HG03457 (cell line): ENCODE measurements around the gene IGFL1.
"Not testable (repeated sequence)": the region's sequence is repeated elsewhere in the genome, so short reads cannot be mapped to it uniquely, and the experiment has no call there.

ENCODE experiments used
- ATAC-seq: cut with Tn5 transposase; IDR thresholded peaks from one replicate; pipeline ENCODE4 v1.9.1; 2021; ENCODE audit warnings: moderate number of reproducible peaks; ENCODE audit not compliant: unreplicated experiment

Gene IGFL1

GRCh38 chr19:46264801-46265200 lies 35.3 kb downstream of the IGFL1 start:
- ATAC-seq = not testable (repeated sequence)

GRCh38 chr19:46265217-46265828 lies 35.8 kb downstream of the IGFL1 start:
- no peak for ATAC-seq

- no peak for ATAC-seq
These were observed 39.6 kb downstream of the IGFL1 start for GRCh38 chr19:46269101-46269500.

GRCh38 chr19:46270521-46271256 lies 41.1 kb downstream of the IGFL1 start:
- no peak for ATAC-seq

- ATAC-seq = no peak
These were observed 42.1 kb downstream of the IGFL1 start for GRCh38 chr19:46271481-46272197.

GRCh38 chr19:46273931-46274330 lies 44.4 kb downstream of the IGFL1 start:
- not testable (repeated sequence) for ATAC-seq

- no peak for ATAC-seq
These were observed 49.6 kb downstream of the IGFL1 start for GRCh38 chr19:46279177-46279576.
